Choroid plexus epithelial cell (primary cell): ENCODE data around the gene RYR2.

Source experiments
- DNase-seq: peaks from one replicate; pipeline ENCODE4 v3.0.0-alpha.2; 2010; ENCODE audit warnings: low read depth
- H3K4me3 ChIP-seq: 2 replicates; pipeline ENCODE4 v1.5.1; 2011; ENCODE audit warnings: low read depth, mild to moderate bottlenecking, control low read depth, low read length, moderate library complexity
- CTCF ChIP-seq: conservative IDR thresholded peaks from 2 replicates; pipeline ENCODE4 v1.5.1; 2011; ENCODE audit warnings: low read depth, mild to moderate bottlenecking, control low read depth, inconsistent platforms, low read length, moderate library complexity

The RYR2 gene

GRCh38 chr1:237405912-237406311 lies 363.9 kb downstream of the RYR2 start:
- DNase-seq, result no peak
- no peak for TF ChIP-seq CTCF
- H3K4me3 ChIP-seq, result no peak overlapping the region

GRCh38 chr1:237411621-237412020 lies 369.6 kb downstream of the RYR2 start:
- no peak for DNase-seq
- no peak overlapping the region for H3K4me3 ChIP-seq
- TF ChIP-seq CTCF, result no peak

GRCh38 chr1:237416924-237417655 lies 375.1 kb downstream of the RYR2 start:
- TF ChIP-seq CTCF, result no peak
- no peak for DNase-seq
- no peak overlapping the region for H3K4me3 ChIP-seq

- DNase-seq, result no peak
- H3K4me3 ChIP-seq, result no peak overlapping the region
- TF ChIP-seq CTCF, result no peak
These were observed 386.8 kb downstream of the RYR2 start for GRCh38 chr1:237428809-237429208.

GRCh38 chr1:237429252-237429651 lies 387.3 kb downstream of the RYR2 start:
- H3K4me3 ChIP-seq, result no peak overlapping the region
- TF ChIP-seq CTCF, result no peak
- no peak for DNase-seq

- no peak for DNase-seq
- TF ChIP-seq CTCF, result no peak
- no peak overlapping the region for H3K4me3 ChIP-seq
These were observed 389.5 kb downstream of the RYR2 start for GRCh38 chr1:237431448-237431847.

- TF ChIP-seq CTCF, result no peak
- DNase-seq, result no peak
- H3K4me3 ChIP-seq, result no peak overlapping the region
These were observed 398.4 kb downstream of the RYR2 start for GRCh38 chr1:237440346-237440745.
